NOMO-1 treated with DMSO at 0.1 percent for 48 hours (cell line): ENCODE results near the gene MAS1L.

ENCODE experiments used
- DNase-seq: peaks from one replicate; lab custom pipeline; 2025; ENCODE audit not compliant: unreplicated experiment; lab: John Stamatoyannopoulos, UW

The MAS1L gene

GRCh38 chr6:29487660-29488059 is at the start of gene MAS1L:
Gene MAS1L, minus strand, starts transcription at chr6:29487956. Its CDS starts 54 bp downstream, at chr6:29487902.
- DNase-seq = no peak

GRCh38 chr6:29532320-29532951 is 44.7 kb upstream of the MAS1L start:
- no peak for DNase-seq

GRCh38 chr6:29531668-29532067 is 43.9 kb upstream of the MAS1L start:
- DNase-seq = no peak

GRCh38 chr6:29530671-29531310 is 43.0 kb upstream of the MAS1L start:
- no peak for DNase-seq

GRCh38 chr6:29529956-29530355 is 42.2 kb upstream of the MAS1L start:
- no peak for DNase-seq

- no peak for DNase-seq
These were observed 41.3 kb upstream of the MAS1L start for GRCh38 chr6:29528988-29529560.

- no peak for DNase-seq
These were observed 40.7 kb upstream of the MAS1L start for GRCh38 chr6:29528300-29528931.

GRCh38 chr6:29527564-29527963 is 39.8 kb upstream of the MAS1L start:
- DNase-seq = no peak

- DNase-seq = no peak
These were observed 39.4 kb upstream of the MAS1L start for GRCh38 chr6:29527126-29527525.

GRCh38 chr6:29525311-29525639 is 37.5 kb upstream of the MAS1L start:
- no peak for DNase-seq

GRCh38 chr6:29524444-29525310 is 36.9 kb upstream of the MAS1L start:
- DNase-seq = no peak

GRCh38 chr6:29524044-29524443 is 36.3 kb upstream of the MAS1L start:
- no peak for DNase-seq

- DNase-seq = no peak
These were observed 34.5 kb upstream of the MAS1L start for GRCh38 chr6:29522227-29522626.

GRCh38 chr6:29521006-29521680 is 33.4 kb upstream of the MAS1L start:
- no peak for DNase-seq

- no peak for DNase-seq
These were observed 32.5 kb upstream of the MAS1L start for GRCh38 chr6:29520232-29520631.

- DNase-seq = no peak
These were observed 31.7 kb upstream of the MAS1L start for GRCh38 chr6:29519291-29520010.

- DNase-seq = no peak
These were observed 30.1 kb upstream of the MAS1L start for GRCh38 chr6:29517728-29518440.

- no peak for DNase-seq
These were observed 29.5 kb upstream of the MAS1L start for GRCh38 chr6:29517245-29517644.

GRCh38 chr6:29516108-29516507 is 28.4 kb upstream of the MAS1L start:
- peak; percentile 15 for DNase-seq
